Natural killer cell (primary cell): ENCODE data around the gene TMEM238L. TPM values are rescaled to one million over a fixed set of nuclear protein-coding genes. Genes with fewer than 3 reads are reported as not detected.
"Not testable (repeated sequence)": the region's sequence is repeated elsewhere in the genome, so short reads cannot be mapped to it uniquely, and the experiment has no call there.

Experiments used
- ATAC-seq, 3 donors: fragments of 150-1000 bp in 2 of 3; fragments of 200-7000 bp in 1 of 3; cut with Tn5 transposase; 1 replicate in 1 of 3; 2 replicates in 2 of 3; pipeline ENCODE4 v1.10.0; 2021; ENCODE audit warnings: mild to moderate bottlenecking in 2 of 3, moderate library complexity in 2 of 3
- DNase-seq, 2 donors: peaks; one replicate each; pipeline versions ENCODE4 v3.0.0 to v3.0.0-alpha.2; 2013 to 2021; ENCODE audit warnings: mixed read lengths in 1 of 2
- H3K27ac ChIP-seq: one replicate; pipeline ENCODE4 v1.5.1; 2013; ENCODE audit warnings: mild to moderate bottlenecking, low read length
- H3K27me3 ChIP-seq: one replicate; pipeline ENCODE4 v1.6.1; 2013; ENCODE audit warnings: low read length; ENCODE audit not compliant: control insufficient read depth, insufficient read depth
- H3K36me3 ChIP-seq: one replicate; pipeline ENCODE4 v1.6.1; 2013; ENCODE audit warnings: low read length; ENCODE audit not compliant: control insufficient read depth, insufficient read depth
- H3K4me1 ChIP-seq: one replicate; pipeline ENCODE4 v1.6.1; 2013; ENCODE audit warnings: low read length; ENCODE audit not compliant: control insufficient read depth, insufficient read depth
- H3K4me3 ChIP-seq: one replicate; pipeline ENCODE4 v1.5.1; 2013; ENCODE audit warnings: low read length
- H3K9me3 ChIP-seq: one replicate; pipeline ENCODE4 v1.6.1; 2013; ENCODE audit warnings: low read length; ENCODE audit not compliant: control insufficient read depth, insufficient read depth
- H3K27ac Mint-ChIP-seq, 2 donors: one replicate each; pipeline ENCODE4 v1.8.0; 2022; ENCODE audit warnings: mild to moderate bottlenecking in 2 of 2, mixed read lengths in 2 of 2, moderate library complexity in 1 of 2
- H3K27me3 Mint-ChIP-seq, 2 donors: one replicate each; pipeline ENCODE4 v1.8.0; 2022; ENCODE audit warnings: low read depth in 2 of 2, mixed read lengths in 2 of 2
- H3K36me3 Mint-ChIP-seq: one replicate; pipeline ENCODE4 v1.8.0; 2022; ENCODE audit warnings: mixed read lengths
- H3K4me1 Mint-ChIP-seq, 2 donors: one replicate each; pipeline ENCODE4 v1.8.0; 2022; ENCODE audit warnings: mixed read lengths in 2 of 2
- H3K4me3 Mint-ChIP-seq: one replicate; pipeline ENCODE4 v1.8.0; 2022; ENCODE audit warnings: mild to moderate bottlenecking, moderate library complexity, mixed read lengths
- H3K9me3 Mint-ChIP-seq, 2 donors: one replicate each; pipeline ENCODE4 v1.8.0; 2022; ENCODE audit warnings: mixed read lengths in 2 of 2
- CTCF ChIP-seq: fragments of 200-600 bp; IDR thresholded peaks from one replicate; pipeline ENCODE4 v1.8.0; 2022; ENCODE audit warnings: antibody characterized with exemption
- WGBS: methylation state at CpG from one replicate; pipeline ENCODE4 v1.1.7; 2013; ENCODE audit warnings: missing lambda C conversion rate; ENCODE audit not compliant: insufficient coverage; 5-methylcytosine and 5-hydroxymethylcytosine counted together
- intact Hi-C: fragments of 100-400 bp; cut with micrococcal nuclease; formaldehyde crosslinking; loops from one replicate; pipeline ENCODE4 v1.14.2; 2022
- total RNA-seq, 4 donors: library from RNA; stranded (reverse); fragments of 120-200 nt in 1 of 4; gene quantifications; one replicate each; pipeline versions ENCODE4 v1.2.3 to v1.2.4, GENCODE V29; 2013 to 2022

The TMEM238L gene, protein sequence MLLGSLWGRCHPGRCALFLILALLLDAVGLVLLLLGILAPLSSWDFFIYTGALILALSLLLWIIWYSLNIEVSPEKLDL
- total RNA-seq = not detected
- total RNA-seq (2013) = not detected

DNA sequence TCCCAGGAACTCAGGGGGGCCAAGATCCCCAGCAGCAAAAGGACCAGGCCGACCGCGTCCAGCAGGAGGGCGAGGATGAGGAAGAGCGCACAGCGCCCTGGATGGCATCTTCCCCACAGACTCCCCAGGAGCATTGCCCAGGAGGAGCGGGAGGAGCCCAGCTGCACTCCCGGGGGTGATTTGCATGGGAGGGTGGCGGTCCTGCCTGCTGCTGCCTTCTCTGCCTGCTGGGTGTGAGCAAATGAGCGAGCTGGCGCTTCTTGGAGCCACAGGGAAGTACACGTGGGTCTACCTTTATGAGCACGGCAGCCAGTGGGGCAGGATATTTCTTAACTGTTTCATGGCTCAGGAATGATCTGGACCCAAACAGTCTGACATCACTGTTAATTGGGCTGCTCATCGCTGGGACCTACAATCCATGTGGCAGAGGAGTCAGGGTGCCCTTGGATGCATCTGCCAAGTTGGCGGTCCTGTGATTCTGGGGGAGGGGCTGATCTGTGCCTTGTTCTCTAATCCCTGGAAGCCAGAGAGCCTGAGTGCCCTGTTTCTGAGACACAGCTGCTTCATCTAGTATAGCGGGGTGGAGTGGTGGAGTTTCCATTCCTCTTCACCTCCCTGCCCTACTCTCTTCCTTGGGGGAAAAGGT is at the start of gene TMEM238L:
Gene TMEM238L (minus strand): TSS at position 270 of the 646 bp plus-strand sequence. CDS start 136 bp downstream, at position 134.
- Mint-ChIP-seq H3K4me1 (no peaks in the 10 kb centered on the region), H3K36me3 (no peaks in the 10 kb centered on the region), H3K27me3 (no peaks in the 10 kb centered on the region), H3K27ac (no peak within 1 kb of the TSS), H3K4me3 (no peak within 1 kb of the TSS), H3K9me3 (no peaks in the 10 kb centered on the region)
- WGBS = 80% methylated on average over 15 of the region's 16 CpGs
- Histone ChIP-seq H3K4me1 (no peaks in the 10 kb centered on the region), H3K27ac (no peak within 1 kb of the TSS), H3K4me3 (no peak within 1 kb of the TSS), H3K27me3 (no peaks in the 10 kb centered on the region), H3K9me3 (no peaks in the 10 kb centered on the region), H3K36me3 (no peaks in the 10 kb centered on the region)
- DNase-seq = no peak
- no peak for TF ChIP-seq CTCF
- intact Hi-C loops = no loop called here
- ATAC-seq = no peak

GRCh38 chr17:10846636-10847035 is 42.7 kb upstream of the TMEM238L start:
- WGBS = 81% methylated on average over 6 of the region's 6 CpGs
- not testable (repeated sequence) for DNase-seq, H3K27ac Mint-ChIP-seq, H3K36me3 ChIP-seq, H3K4me3 Mint-ChIP-seq, H3K9me3 Mint-ChIP-seq, ATAC-seq, H3K4me3 ChIP-seq, H3K9me3 ChIP-seq, H3K27me3 ChIP-seq, H3K27ac ChIP-seq, H3K4me1 ChIP-seq, H3K36me3 Mint-ChIP-seq
- Mint-ChIP-seq H3K27me3 (peaks cover 8 to 16% of the 10 kb centered on the region in 2 donors), H3K4me1 (peaks cover 8 to 12% of the 10 kb centered on the region in 2 donors)
- intact Hi-C loops = loop anchor here (10.0 kb wide), 1 partner anchor 922 kb away; no protein-coding TSS in a partner anchor

GRCh38 chr17:10845388-10845751 is 41.5 kb upstream of the TMEM238L start:
- Mint-ChIP-seq H3K27me3 (peaks cover 8 to 16% of the 10 kb centered on the region in 2 donors), H3K27ac (peak overlapping the region in 1 of 2 donors; percentile 15), H3K4me1 (peaks cover 8 to 12% of the 10 kb centered on the region in 2 donors), H3K36me3 (no peaks in the 10 kb centered on the region), H3K4me3 (peak overlapping the region; percentile 21), H3K9me3 (no peaks in the 10 kb centered on the region)
- WGBS = 38% methylated on average over 3 of the region's 6 CpGs
- no peaks in the 10 kb centered on the region for H3K9me3 ChIP-seq
- no peak overlapping the region for H3K4me3 ChIP-seq
- peak; percentile 54 for TF ChIP-seq CTCF
- H3K27ac ChIP-seq = no peak overlapping the region
- H3K36me3 ChIP-seq = no peaks in the 10 kb centered on the region
- H3K27me3 ChIP-seq = no peaks in the 10 kb centered on the region
- no peak for ATAC-seq
- intact Hi-C loops = loop anchor here (1.0 to 10.0 kb wide), 2 partner anchors 199 to 921 kb away; no protein-coding TSS in a partner anchor
- DNase-seq = no peak
- H3K4me1 ChIP-seq = peaks cover 5% of the 10 kb centered on the region

GRCh38 chr17:10844621-10845387 is 40.9 kb upstream of the TMEM238L start:
- peaks cover 8 to 12% of the 10 kb centered on the region in 2 donors for H3K4me1 Mint-ChIP-seq
- H3K4me3 Mint-ChIP-seq = peak overlapping the region; percentile 21
- Histone ChIP-seq H3K27ac (no peak overlapping the region), H3K9me3 (no peaks in the 10 kb centered on the region), H3K4me3 (peak overlapping the region; percentile 8), H3K27me3 (no peaks in the 10 kb centered on the region), H3K4me1 (peaks cover 5% of the 10 kb centered on the region), H3K36me3 (no peaks in the 10 kb centered on the region)
- intact Hi-C loops = loop anchor here (1.0 to 10.0 kb wide), 2 partner anchors 199 to 920 kb away; no protein-coding TSS in a partner anchor
- peak; percentile 88 to 99 (median 94) for ATAC-seq
- H3K27me3 Mint-ChIP-seq = peaks cover 8 to 14% of the 10 kb centered on the region in 2 donors
- peak; percentile 49 to 82 for DNase-seq
- WGBS = 10% methylated on average over 28 of the region's 28 CpGs
- no peaks in the 10 kb centered on the region for H3K9me3 Mint-ChIP-seq
- peak; percentile 94 for TF ChIP-seq CTCF
- no peaks in the 10 kb centered on the region for H3K36me3 Mint-ChIP-seq
- peak overlapping the region in 1 of 2 donors; percentile 15 for H3K27ac Mint-ChIP-seq
